WTC11 (cell line): ENCODE data around the gene MIA.

Experiments
- CTCF ChIP-seq: fragments of 200-600 bp; IDR thresholded peaks from 2 replicates; pipeline ENCODE4 v1.8.0; 2022; ENCODE audit warnings: antibody characterized with exemption
- RELA ChIP-seq: sonication (generic); formaldehyde crosslinking; IDR thresholded peaks from 2 replicates; pipeline ENCODE4 v1.8.1; 2022; ENCODE audit warnings: missing genetic modification reagents, mild to moderate bottlenecking, borderline replicate concordance

GRCh38 chr19:40803857-40804782 is 28.8 kb downstream of the MIA start:
- TF ChIP-seq RELA (CRISPR knock-in tag) (no peak), CTCF (no peak)
